Left colon (tissue), 2 donors: ENCODE results near the gene SGCD. TPM values are rescaled to one million over a fixed set of nuclear protein-coding genes. Genes with fewer than 3 reads are reported as not detected.

Source experiments
- ATAC-seq: fragments of 200-7000 bp; cut with Tn5 transposase; one replicate; pipeline ENCODE4 v1.9.1; 2020; ENCODE audit warnings: mild to moderate bottlenecking, moderate library complexity
- DNase-seq, 2 donors: peaks; one replicate each; pipeline ENCODE4 v3.0.0-alpha.2; 2020
- intact Hi-C, 2 donors: fragments of 100-400 bp; cut with DNase I in 1 of 2; cut with micrococcal nuclease in 1 of 2; formaldehyde crosslinking; loops; one replicate each; pipeline versions ENCODE4 v1.11.2 to v1.14.0; 2022; cut with DNase I, micrococcal nuclease
- total RNA-seq, 2 donors: library from RNA; stranded (reverse); fragmentation: NEBNext Ultra II Directional; extraction: Animal tissue kit (Norgen Biotek cat#: 25700); gene quantifications; one replicate each; pipeline ENCODE4 v1.2.1, GENCODE V29; 2021
- donor health status: DM: no; HTN: no; CAD: no.
- donor health status: DM: yes; HTN: yes; CAD: no.

SGCD gene
- total RNA-seq, 2 donors from 2014 or later: 1.0 to 3.2 TPM

- DNase-seq (no peak), ATAC-seq (no peak)
- intact Hi-C loops: no loop called here
These were observed 451.3 kb downstream of the SGCD start for GRCh38 chr5:156778139-156778706.

GRCh38 chr5:156778752-156779151 lies 451.8 kb downstream of the SGCD start:
- intact Hi-C loops: no loop called here
- ATAC-seq (no peak), DNase-seq (no peak)

GRCh38 chr5:156779436-156779835 lies 452.5 kb downstream of the SGCD start:
- intact Hi-C loops: no loop called here
- ATAC-seq: no peak

GRCh38 chr5:156783092-156783491 lies 456.1 kb downstream of the SGCD start:
- DNase-seq (no peak), ATAC-seq (no peak)
- intact Hi-C loops: no loop called here

More at GRCh38 chr5:156779436-156779835, 452.5 kb downstream of the SGCD start:
- DNase-seq: no peak

- intact Hi-C loops: no loop called here
- ATAC-seq (peak; percentile 62), DNase-seq (no peak)
These were observed 467.7 kb downstream of the SGCD start for GRCh38 chr5:156794687-156795086.

- DNase-seq: no peak
- ATAC-seq: no peak
- intact Hi-C loops: no loop called here
These were observed 471.2 kb downstream of the SGCD start for GRCh38 chr5:156798201-156798600.

GRCh38 chr5:156799171-156799570 lies 472.2 kb downstream of the SGCD start:
- intact Hi-C loops: no loop called here
- DNase-seq: no peak
- ATAC-seq: peak; percentile 97

- ATAC-seq (no peak), DNase-seq (no peak)
- intact Hi-C loops: no loop called here
These were observed 474.0 kb downstream of the SGCD start for GRCh38 chr5:156800929-156801328.

- ATAC-seq: no peak
- no peak for DNase-seq
- intact Hi-C loops: no loop called here
These were observed 475.5 kb downstream of the SGCD start for GRCh38 chr5:156802501-156802900.

GRCh38 chr5:156803404-156803803 lies 476.4 kb downstream of the SGCD start:
- DNase-seq (no peak), ATAC-seq (no peak)

GRCh38 chr5:156812959-156813358 lies 486.0 kb downstream of the SGCD start:
- ATAC-seq: no peak
- DNase-seq: no peak
- intact Hi-C loops: no loop called here

More at GRCh38 chr5:156803404-156803803, 476.4 kb downstream of the SGCD start:
- intact Hi-C loops: no loop called here

- peak in 1 of 2 donors; percentile 20 for DNase-seq
- intact Hi-C loops: no loop called here
- peak; percentile 49 for ATAC-seq
These were observed 489.1 kb downstream of the SGCD start for GRCh38 chr5:156815988-156816599.
